ENCODE results near the gene UGT1A10. TPM values are rescaled to one million over a fixed set of nuclear protein-coding genes. Genes with fewer than 3 reads are reported as not detected.

UGT1A10 gene
- total and polyA plus RNA-seq, 2 of the 13 experiments (the other 11 are each of a cell fraction or from before 2014, with no cell fraction given), result not detected

- no peak for TF ChIP-seq ZBTB40 (IDR thresholded peaks at IDR 0.05)
- peak; percentile 49; the same call in 1 of the 2 replicates for TF ChIP-seq ZBTB40 (CRISPR knock-in tag; IDR thresholded peaks at IDR 0.05)
- TF ChIP-seq DRAP1 (CRISPR knock-in tag; IDR thresholded peaks at IDR 0.05), result peak; percentile 55; the same call in 1 of the 2 replicates
- no peak for TF ChIP-seq CENPBD1 (CRISPR knock-in tag; IDR thresholded peaks at IDR 0.05; ENCODE audit: borderline replicate concordance, low read depth)
- peak; percentile 73; the same call in 1 of the 2 replicates for TF ChIP-seq ZNF335 (CRISPR knock-in tag; IDR thresholded peaks at IDR 0.05)
- peak; percentile 68; the same call in 1 of the 2 replicates for TF ChIP-seq ZBTB33 (CRISPR knock-in tag; IDR thresholded peaks at IDR 0.05)
- peak; percentile 83; the same call in 1 of the 2 replicates for TF ChIP-seq HBP1 (CRISPR knock-in tag; IDR thresholded peaks at IDR 0.05; ENCODE audit: low read depth)
- TF ChIP-seq CBFB (CRISPR knock-in tag; IDR thresholded peaks at IDR 0.05), result 0 out of 2 replicates have a peak, but pooled peaks have one; percentile 80
- TF ChIP-seq XRCC5 (optimal IDR thresholded peaks at IDR 0.05; ENCODE audit: low read length), result peak; percentile 15
- TF ChIP-seq HIVEP1 (CRISPR knock-in tag; IDR thresholded peaks at IDR 0.05), result no peak; the same call in 1 of the 2 replicates
These were observed 109.0 kb downstream of the UGT1A10 start (continued) for GRCh38 chr2:233745073-233745755.
